Mesendoderm (in vitro differentiated cells): ENCODE data around the gene HSD17B13. TPM values are rescaled to one million over a fixed set of nuclear protein-coding genes. Genes with fewer than 3 reads are reported as not detected.
A peak's percentile ranks its signal among the peaks of the same experiment; 100 is the strongest.

ENCODE experiments used
- DNase-seq: peaks from one replicate; pipeline ENCODE4 v3.0.0; 2013
- H2AK5ac ChIP-seq: 2 replicates; pipeline ENCODE4 v1.6.1; 2013; ENCODE audit warnings: low read length, inconsistent platforms
- H2BK120ac ChIP-seq: 2 replicates; pipeline ENCODE4 v1.6.1; 2013; ENCODE audit warnings: low read depth, mild to moderate bottlenecking, low read length, moderate library complexity, mixed read lengths
- H2BK15ac ChIP-seq: replicated peaks from 2 replicates; pipeline ENCODE4 v1.6.1; 2013; ENCODE audit warnings: low read depth, mild to moderate bottlenecking, moderate library complexity
- H2BK5ac ChIP-seq: 2 replicates; pipeline ENCODE4 v1.6.1; 2013; ENCODE audit warnings: low read length, inconsistent platforms
- H3K18ac ChIP-seq: 2 replicates; pipeline ENCODE4 v1.6.1; 2013; ENCODE audit warnings: mild to moderate bottlenecking, low read length, mixed read lengths
- H3K23ac ChIP-seq: one replicate; pipeline ENCODE4 v1.6.1; 2013; ENCODE audit warnings: low read length
- H3K27ac ChIP-seq: 2 replicates; pipeline ENCODE4 v1.5.1; 2013; ENCODE audit warnings: low read depth, mild to moderate bottlenecking, inconsistent platforms, low read length, moderate library complexity
- H3K27me3 ChIP-seq: 2 replicates; pipeline ENCODE4 v1.6.1; 2013; ENCODE audit warnings: low read length, control low read depth, mild to moderate bottlenecking, inconsistent platforms; ENCODE audit not compliant: insufficient read depth, poor library complexity
- H3K36me3 ChIP-seq: 2 replicates; pipeline ENCODE4 v1.6.1; 2013; ENCODE audit warnings: low read length, inconsistent platforms; ENCODE audit not compliant: control insufficient read depth, insufficient read depth
- H3K4ac ChIP-seq: one replicate; pipeline ENCODE4 v1.6.1; 2013; ENCODE audit warnings: low read depth, mild to moderate bottlenecking, low read length, moderate library complexity
- H3K4me1 ChIP-seq: 2 replicates; pipeline ENCODE4 v1.6.1; 2013; ENCODE audit warnings: low read depth, low read length, inconsistent platforms; ENCODE audit not compliant: control insufficient read depth
- H3K4me2 ChIP-seq: 2 replicates; pipeline ENCODE4 v1.6.1; 2013; ENCODE audit warnings: low read length
- H3K4me3 ChIP-seq: 2 replicates; pipeline ENCODE4 v1.5.1; 2013; ENCODE audit warnings: mild to moderate bottlenecking, low read length
- H3K56ac ChIP-seq: one replicate; pipeline ENCODE4 v1.6.1; 2013; ENCODE audit warnings: low read length
- H3K79me1 ChIP-seq: 2 replicates; pipeline ENCODE4 v1.6.1; 2013; ENCODE audit warnings: low read length, inconsistent platforms
- H3K79me2 ChIP-seq: 2 replicates; pipeline ENCODE4 v1.6.1; 2013; ENCODE audit warnings: mild to moderate bottlenecking, low read length; ENCODE audit not compliant: control insufficient read depth, insufficient read depth
- H3K9ac ChIP-seq: 2 replicates; pipeline ENCODE4 v1.6.1; 2013; ENCODE audit warnings: low read length, inconsistent platforms
- H4K5ac ChIP-seq: one replicate; pipeline ENCODE4 v1.6.1; 2013; ENCODE audit warnings: low read length
- H4K8ac ChIP-seq: one replicate; pipeline ENCODE4 v1.6.1; 2013; ENCODE audit warnings: low read depth, mild to moderate bottlenecking, control low read depth, low read length, moderate library complexity
- WGBS: extraction: QIAGEN DNeasy Blood & Tissue Kit; methylation state at CpG from one replicate; pipeline ENCODE4 v1.1.7; 2013; ENCODE audit warnings: low lambda C conversion rate, missing lambda C conversion rate; ENCODE audit not compliant: insufficient coverage; ENCODE audit errors: extremely low coverage; 5-methylcytosine and 5-hydroxymethylcytosine counted together
- polyA plus RNA-seq, 2 experiments: library from polyadenylated mRNA; stranded (reverse); fragments of 200-250 nt; gene quantifications; one replicate each; pipeline ENCODE4 v1.2.3, GENCODE V29; 2013

Gene HSD17B13
- not detected for polyA plus RNA-seq (2013, experiment 1 of 2)
- polyA plus RNA-seq (2013, experiment 2 of 2): not detected

DNA sequence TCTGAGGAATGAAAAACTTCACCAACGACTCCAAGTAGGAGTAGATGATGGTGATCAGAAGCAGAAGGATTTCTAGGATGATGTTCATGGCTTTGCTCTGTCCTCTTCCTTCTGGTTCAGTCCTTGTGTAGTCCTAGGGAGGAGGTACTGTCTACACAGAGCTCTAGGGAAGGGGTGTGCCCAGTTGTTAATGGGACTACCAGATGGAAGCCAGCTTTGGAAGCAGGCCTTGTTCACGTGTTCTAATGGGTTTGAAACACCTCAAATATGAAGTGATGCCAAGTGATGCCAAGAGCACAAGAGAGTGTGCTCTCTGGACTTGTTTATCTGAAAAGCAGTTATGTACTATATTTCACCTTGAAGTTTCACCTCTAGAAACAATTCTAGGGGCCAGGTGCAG is at the start of gene HSD17B13:
Gene HSD17B13, minus strand, starts transcription at position 129 of the 400 bp plus-strand sequence. Its CDS starts 41 bp downstream, at position 88.
- Histone ChIP-seq H3K18ac (no peak within 1 kb of the TSS), H4K8ac (no peak within 1 kb of the TSS), H2BK5ac (no peak within 1 kb of the TSS), H3K4me3 (no peak within 1 kb of the TSS), H3K23ac (no peak within 1 kb of the TSS), H3K27ac (no peak within 1 kb of the TSS), H3K27me3 (no peaks in the 10 kb centered on the region), H4K5ac (no peak within 1 kb of the TSS), H3K4me1 (no peaks in the 10 kb centered on the region), H2BK120ac (no peak within 1 kb of the TSS), H2AK5ac (no peak within 1 kb of the TSS), H3K56ac (no peak within 1 kb of the TSS), H3K4ac (no peak within 1 kb of the TSS), H3K4me2 (no peak within 1 kb of the TSS), H3K9ac (no peak within 1 kb of the TSS), H3K79me2 (no peaks in the 10 kb centered on the region), H2BK15ac (no peak within 1 kb of the TSS), H3K36me3 (no peaks in the 10 kb centered on the region), H3K79me1 (no peaks in the 10 kb centered on the region)
- DNase-seq: no peak
- no CpG with 5 or more reads among the region's 2 CpGs for WGBS

DNA sequence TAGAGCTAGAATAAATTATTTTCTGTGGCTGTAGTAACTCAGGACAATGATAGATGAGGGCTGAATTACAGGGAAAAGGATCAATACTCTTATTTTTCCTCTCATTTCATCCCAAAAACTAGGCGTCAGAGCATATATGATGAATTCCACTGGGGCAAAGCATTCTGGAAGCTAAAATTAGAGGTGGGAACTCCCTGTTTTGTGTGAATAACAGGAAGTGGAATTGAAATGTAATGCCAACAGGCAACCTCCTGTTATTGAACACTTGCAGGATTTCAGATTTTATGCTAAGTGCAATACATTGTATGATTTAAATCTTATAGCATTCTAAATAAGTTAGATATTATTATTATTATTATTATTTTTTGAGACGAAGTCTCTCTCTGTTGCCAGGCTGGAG is 47.4 kb upstream of the HSD17B13 start:
- Histone ChIP-seq H3K18ac (no peak overlapping the region), H3K9ac (no peak overlapping the region), H2AK5ac (no peak overlapping the region), H2BK15ac (no peak overlapping the region), H3K79me2 (no peaks in the 10 kb centered on the region), H3K4me2 (no peak overlapping the region), H3K4me1 (no peaks in the 10 kb centered on the region), H2BK5ac (no peak overlapping the region), H3K4me3 (no peak overlapping the region), H4K5ac (no peak overlapping the region), H3K27me3 (no peaks in the 10 kb centered on the region), H3K56ac (no peak overlapping the region), H4K8ac (no peak overlapping the region), H3K79me1 (no peaks in the 10 kb centered on the region), H3K23ac (no peak overlapping the region), H3K4ac (no peak overlapping the region), H3K27ac (no peak overlapping the region), H2BK120ac (no peak overlapping the region), H3K36me3 (no peaks in the 10 kb centered on the region)
- WGBS: no CpG with 5 or more reads among the region's 2 CpGs
- no peak for DNase-seq

DNA sequence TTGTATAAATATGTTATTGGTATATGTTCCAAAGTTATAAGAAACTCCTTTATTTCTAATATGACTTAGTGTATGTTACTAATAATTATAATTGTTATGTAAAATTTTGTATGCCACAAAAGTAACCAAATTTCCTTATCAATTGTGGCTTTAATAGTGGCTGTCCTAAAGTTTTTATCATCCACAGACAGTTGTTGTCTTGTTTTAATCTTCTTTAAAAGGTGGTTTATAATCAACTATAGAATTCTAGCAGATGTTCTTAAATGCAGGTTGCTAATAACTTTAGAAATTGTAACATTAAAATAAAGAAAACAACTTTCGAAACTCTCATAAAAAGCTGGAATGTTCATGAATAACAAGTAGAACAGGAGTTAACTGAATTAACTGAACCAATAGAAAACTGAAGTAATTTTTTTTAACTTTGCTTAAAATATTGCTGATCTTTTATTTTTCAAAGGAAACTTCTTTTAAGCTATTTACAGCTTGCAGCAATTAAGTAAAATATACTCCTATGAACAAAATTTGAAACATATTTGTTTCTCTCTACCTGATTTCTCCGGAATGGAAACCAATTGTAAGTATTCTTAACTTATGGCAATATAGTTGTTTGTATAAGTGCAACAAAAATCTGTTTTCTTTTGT is 44.0 kb upstream of the HSD17B13 start:
- H4K8ac ChIP-seq: no peak overlapping the region
- no peaks in the 10 kb centered on the region for H3K79me2 ChIP-seq
- no peak overlapping the region for H3K18ac ChIP-seq
- H3K4ac ChIP-seq: no peak overlapping the region
- H2BK120ac ChIP-seq: no peak overlapping the region
- H3K4me3 ChIP-seq: no peak overlapping the region
- no peaks in the 10 kb centered on the region for H3K27me3 ChIP-seq
- no peak overlapping the region for H2AK5ac ChIP-seq
- H3K23ac ChIP-seq: no peak overlapping the region
- no peak overlapping the region for H2BK15ac ChIP-seq
- H3K9ac ChIP-seq: no peak overlapping the region
- no CpG with 5 or more reads among the region's 2 CpGs for WGBS
- no peaks in the 10 kb centered on the region for H3K79me1 ChIP-seq
- H3K4me1 ChIP-seq: no peaks in the 10 kb centered on the region
- H2BK5ac ChIP-seq: no peak overlapping the region
- H4K5ac ChIP-seq: no peak overlapping the region
- H3K4me2 ChIP-seq: no peak overlapping the region
- no peak overlapping the region for H3K27ac ChIP-seq
- no peaks in the 10 kb centered on the region for H3K36me3 ChIP-seq
- no peak overlapping the region for H3K56ac ChIP-seq
- no peak for DNase-seq

DNA sequence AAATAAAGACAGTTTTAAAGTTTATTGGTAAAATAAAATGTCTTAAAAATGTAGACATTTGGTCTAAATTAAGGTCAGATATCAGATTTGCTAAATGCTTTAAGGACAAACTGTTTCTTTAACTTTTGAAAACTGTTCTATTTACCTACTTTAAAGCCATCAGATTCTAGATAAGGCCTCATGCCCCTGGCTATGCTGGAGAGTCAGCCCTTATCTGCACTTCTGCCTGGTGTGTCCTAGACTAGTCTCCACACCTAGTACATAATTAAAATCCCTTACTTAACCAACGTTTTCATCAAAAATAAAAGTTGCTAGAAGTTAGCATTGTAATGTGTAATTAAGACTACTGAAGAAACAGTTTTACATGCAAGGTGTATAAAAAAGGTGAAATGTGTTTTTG is 42.7 kb upstream of the HSD17B13 start:
- no peak overlapping the region for H3K4me3 ChIP-seq

GRCh38 chr4:87363552-87363951 is 40.9 kb upstream of the HSD17B13 start:
- H4K8ac ChIP-seq: no peak overlapping the region
- no CpG with 5 or more reads among the region's 2 CpGs for WGBS
- no peaks in the 10 kb centered on the region for H3K79me1 ChIP-seq
- no peak overlapping the region for H3K9ac ChIP-seq
- H3K18ac ChIP-seq: no peak overlapping the region
- H2BK120ac ChIP-seq: no peak overlapping the region
- no peak overlapping the region for H3K4me2 ChIP-seq
- no peaks in the 10 kb centered on the region for H3K4me1 ChIP-seq
- H3K56ac ChIP-seq: no peak overlapping the region
- no peak overlapping the region for H3K27ac ChIP-seq
- no peak overlapping the region for H2BK15ac ChIP-seq
- H2AK5ac ChIP-seq: no peak overlapping the region
- no peak overlapping the region for H2BK5ac ChIP-seq
- H4K5ac ChIP-seq: no peak overlapping the region
- H3K4me3 ChIP-seq: no peak overlapping the region
- no peak for DNase-seq
- H3K36me3 ChIP-seq: no peaks in the 10 kb centered on the region
- H3K23ac ChIP-seq: no peak overlapping the region
- H3K4ac ChIP-seq: no peak overlapping the region
- H3K27me3 ChIP-seq: no peaks in the 10 kb centered on the region
- no peaks in the 10 kb centered on the region for H3K79me2 ChIP-seq

More for the DNA sequence above, 42.7 kb upstream of the HSD17B13 start:
- Histone ChIP-seq H2BK5ac (no peak overlapping the region), H3K9ac (no peak overlapping the region), H3K79me2 (no peaks in the 10 kb centered on the region), H3K4me2 (no peak overlapping the region), H3K56ac (no peak overlapping the region), H4K5ac (no peak overlapping the region), H3K4me1 (no peaks in the 10 kb centered on the region), H3K18ac (no peak overlapping the region), H4K8ac (no peak overlapping the region), H2BK120ac (no peak overlapping the region), H3K4ac (no peak overlapping the region), H3K79me1 (no peaks in the 10 kb centered on the region), H2AK5ac (no peak overlapping the region), H2BK15ac (no peak overlapping the region), H3K27ac (no peak overlapping the region), H3K23ac (no peak overlapping the region), H3K36me3 (no peaks in the 10 kb centered on the region), H3K27me3 (no peaks in the 10 kb centered on the region)
- peak; percentile 31 for DNase-seq
- no CpG with 5 or more reads among the region's 1 CpG for WGBS
